Stomach smooth muscle (tissue), 2 donors: ENCODE data around the gene ADAMTS16.

ENCODE experiments used
- H3K27ac ChIP-seq: one replicate; pipeline ENCODE4 v1.7.0; 2013; ENCODE audit warnings: mild to moderate bottlenecking, low read length, inconsistent platforms
- H3K27me3 ChIP-seq, 2 donors: one replicate each; pipeline ENCODE4 v1.7.0; 2013; ENCODE audit warnings: low read length in 2 of 2; ENCODE audit not compliant: insufficient read depth in 2 of 2, control insufficient read depth in 1 of 2
- H3K36me3 ChIP-seq, 2 donors: one replicate each; pipeline ENCODE4 v1.7.0; 2013; ENCODE audit warnings: low read length in 2 of 2; ENCODE audit not compliant: control insufficient read depth in 2 of 2, insufficient read depth in 2 of 2
- H3K4me1 ChIP-seq: one replicate; pipeline ENCODE4 v1.7.0; 2013; ENCODE audit warnings: low read length; ENCODE audit not compliant: control insufficient read depth, insufficient read depth
- H3K4me3 ChIP-seq, 2 donors: one replicate each; pipeline ENCODE4 v1.7.0; 2013; ENCODE audit warnings: low read length in 2 of 2
- H3K9ac ChIP-seq, 2 donors: one replicate each; pipeline ENCODE4 v1.7.0; 2013; ENCODE audit warnings: low read length in 2 of 2, mild to moderate bottlenecking in 1 of 2
- H3K9me3 ChIP-seq, 2 donors: one replicate each; pipeline ENCODE4 v1.7.0; 2013; ENCODE audit warnings: low read length in 2 of 2; ENCODE audit not compliant: control insufficient read depth in 2 of 2
- donor health status: healthy.
- donor health status: Pancreatic carcinoma.

ADAMTS16 gene

DNA sequence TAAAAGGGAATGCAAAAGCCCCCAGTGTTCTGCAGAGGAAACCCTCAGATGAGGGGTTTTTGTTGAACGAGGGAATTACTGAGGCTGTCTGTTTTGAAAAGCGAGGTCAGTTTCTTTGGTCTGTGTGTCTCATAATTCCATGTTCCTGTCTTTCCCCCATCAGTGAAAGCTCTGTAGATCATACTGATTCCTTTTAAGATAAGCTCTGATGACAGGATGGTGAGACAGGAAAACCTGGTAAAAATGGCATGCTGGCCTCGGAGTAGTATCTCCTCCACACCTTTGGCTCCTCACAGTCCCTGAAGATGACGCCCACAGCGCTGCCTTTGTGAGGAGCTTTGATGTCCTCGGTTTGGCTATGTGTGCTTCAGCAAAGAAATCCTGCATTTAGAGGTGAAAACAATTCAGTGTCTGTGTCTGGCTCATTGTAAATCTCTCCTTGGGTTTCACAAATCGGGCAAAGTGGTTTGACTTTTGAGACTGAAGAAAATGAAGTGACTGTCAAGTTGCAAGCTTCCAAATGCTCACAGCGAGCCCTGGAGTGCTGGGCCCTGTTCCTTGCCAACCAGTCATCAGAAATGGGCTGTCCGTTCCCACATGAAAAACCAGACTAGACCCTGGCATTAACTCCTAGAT is 157.4 kb downstream of the ADAMTS16 start:
- H3K9ac ChIP-seq, result no peak overlapping the region
- H3K4me1 ChIP-seq, result no peaks in the 10 kb centered on the region
- H3K9me3 ChIP-seq, result peaks cover 8 to 24% of the 10 kb centered on the region in 2 donors
- peaks cover 0 to 2% of the 10 kb centered on the region in 2 donors for H3K27me3 ChIP-seq
- H3K27ac ChIP-seq, result no peak overlapping the region
- no peak overlapping the region for H3K4me3 ChIP-seq
- H3K36me3 ChIP-seq, result no peaks in the 10 kb centered on the region

DNA sequence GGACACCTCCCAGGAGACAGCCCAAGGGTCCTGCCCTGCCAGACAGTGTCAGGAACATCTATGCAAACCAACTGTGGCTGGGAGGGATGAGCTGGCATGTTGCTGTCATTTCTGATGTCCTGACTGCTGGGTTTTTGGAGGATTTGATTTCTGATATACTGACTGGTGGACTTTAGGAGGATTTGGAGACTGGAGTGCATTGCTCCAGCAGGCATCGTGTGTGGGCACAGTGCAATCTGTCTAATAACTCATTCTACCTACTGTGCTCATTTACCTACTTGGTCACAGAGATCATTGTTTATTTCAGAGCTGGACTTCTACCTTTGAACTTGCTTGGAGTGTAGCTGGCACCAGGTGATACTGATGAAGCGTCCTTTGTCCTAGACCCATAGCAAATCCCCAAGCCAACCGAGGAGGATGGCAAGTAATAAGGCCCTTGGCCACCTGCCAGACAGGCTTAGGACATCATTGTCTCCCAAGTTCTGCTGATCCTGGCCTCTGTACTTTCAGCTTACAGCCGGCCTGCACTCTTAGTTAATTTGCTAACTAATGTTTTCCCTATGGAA is 158.0 kb downstream of the ADAMTS16 start:
- peaks cover 0 to 2% of the 10 kb centered on the region in 2 donors for H3K27me3 ChIP-seq
- H3K4me1 ChIP-seq, result no peaks in the 10 kb centered on the region
- no peak overlapping the region for H3K27ac ChIP-seq

DNA sequence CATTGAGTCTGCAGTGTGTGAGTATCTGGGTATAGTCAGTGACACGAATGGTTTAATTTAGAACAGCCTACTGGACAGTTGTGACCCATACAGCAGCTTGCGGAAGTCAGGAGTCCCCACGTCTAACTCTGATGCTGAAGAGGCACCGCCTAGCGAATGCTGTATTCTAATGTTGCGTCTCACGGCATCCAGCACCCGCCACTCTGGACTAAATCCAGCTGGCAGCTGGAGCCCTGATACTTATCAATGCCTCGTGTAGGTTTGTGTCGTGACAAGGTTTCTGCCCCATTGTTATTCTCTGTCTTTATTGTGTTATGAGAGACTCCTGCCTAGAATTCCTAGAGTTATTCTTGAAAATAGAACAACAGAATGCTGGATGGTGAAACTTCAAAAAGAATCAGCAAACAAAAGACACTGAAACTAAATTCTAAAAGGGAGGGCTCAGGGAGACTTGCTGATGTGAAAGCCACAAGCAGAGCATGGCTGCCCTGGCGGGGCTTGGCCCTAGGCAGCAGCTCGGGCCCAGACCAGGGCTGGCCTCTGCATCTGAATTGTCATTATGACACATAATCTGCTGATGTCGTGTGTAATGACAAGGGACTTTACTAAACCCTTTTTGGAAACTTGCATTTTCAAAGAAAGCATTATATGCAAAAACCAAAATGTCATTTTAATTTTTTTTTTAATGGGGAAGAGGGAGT is 158.9 kb downstream of the ADAMTS16 start:
- no peaks in the 10 kb centered on the region for H3K36me3 ChIP-seq
- H3K27ac ChIP-seq, result no peak overlapping the region
- H3K4me3 ChIP-seq, result no peak overlapping the region
- H3K9ac ChIP-seq, result no peak overlapping the region
- no peaks in the 10 kb centered on the region for H3K4me1 ChIP-seq
- peaks cover 0 to 2% of the 10 kb centered on the region in 2 donors for H3K27me3 ChIP-seq
- H3K9me3 ChIP-seq, result peaks cover 8 to 21% of the 10 kb centered on the region in 2 donors

More for the DNA sequence above, 158.0 kb downstream of the ADAMTS16 start:
- no peak overlapping the region for H3K9ac ChIP-seq
- peaks cover 8 to 24% of the 10 kb centered on the region in 2 donors for H3K9me3 ChIP-seq
- no peaks in the 10 kb centered on the region for H3K36me3 ChIP-seq
- H3K4me3 ChIP-seq, result no peak overlapping the region

DNA sequence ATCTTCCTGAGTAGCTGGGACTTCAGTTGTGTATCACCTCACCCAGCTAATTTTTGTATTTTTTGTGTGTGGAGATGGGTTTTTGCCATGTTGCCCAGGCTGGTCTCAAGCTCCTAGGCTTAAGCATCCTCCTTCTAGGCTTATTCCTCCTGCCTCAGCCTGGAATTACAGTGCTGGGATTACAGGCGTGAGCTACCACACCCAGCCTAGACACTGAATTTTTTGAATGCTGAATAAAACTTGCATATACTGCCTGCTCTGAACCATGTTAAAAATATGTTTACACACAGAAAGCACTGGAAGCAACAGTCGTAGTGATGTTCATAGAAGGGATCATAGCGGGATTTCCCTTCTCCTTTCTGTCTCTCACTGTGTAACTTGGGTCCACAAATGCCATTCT is 161.0 kb downstream of the ADAMTS16 start:
- H3K4me1 ChIP-seq, result no peaks in the 10 kb centered on the region
- H3K27ac ChIP-seq, result no peak overlapping the region
- no peak overlapping the region for H3K4me3 ChIP-seq
- H3K9me3 ChIP-seq, result peaks cover 4 to 22% of the 10 kb centered on the region in 2 donors
- H3K36me3 ChIP-seq, result no peaks in the 10 kb centered on the region
- H3K27me3 ChIP-seq, result peaks cover 0 to 2% of the 10 kb centered on the region in 2 donors
- no peak overlapping the region for H3K9ac ChIP-seq

DNA sequence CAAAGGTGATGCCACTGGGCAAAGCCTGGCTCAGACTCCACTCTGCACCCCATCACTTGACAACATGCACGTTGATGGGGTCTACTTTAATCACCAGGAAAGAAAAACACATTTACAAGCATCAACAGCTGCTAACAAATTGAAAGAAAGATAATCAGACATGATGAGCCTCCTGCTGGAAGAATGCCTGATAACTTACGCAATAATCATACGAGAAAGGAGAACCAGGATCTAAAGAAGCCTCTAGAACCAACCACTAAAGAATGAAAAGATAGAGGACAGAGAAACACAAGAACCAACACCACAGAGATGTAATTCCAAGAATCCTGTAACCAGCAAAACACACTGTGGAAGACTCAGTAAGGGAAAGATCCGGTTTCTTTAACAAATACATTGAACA is 162.1 kb downstream of the ADAMTS16 start:
- H3K27me3 ChIP-seq, result peaks cover 0 to 2% of the 10 kb centered on the region in 2 donors
- H3K27ac ChIP-seq, result no peak overlapping the region
- peaks cover 2% of the 10 kb centered on the region for H3K4me1 ChIP-seq
- no peak overlapping the region for H3K4me3 ChIP-seq
- H3K36me3 ChIP-seq, result no peaks in the 10 kb centered on the region
- H3K9me3 ChIP-seq, result peaks cover 4 to 18% of the 10 kb centered on the region in 2 donors
- no peak overlapping the region for H3K9ac ChIP-seq

DNA sequence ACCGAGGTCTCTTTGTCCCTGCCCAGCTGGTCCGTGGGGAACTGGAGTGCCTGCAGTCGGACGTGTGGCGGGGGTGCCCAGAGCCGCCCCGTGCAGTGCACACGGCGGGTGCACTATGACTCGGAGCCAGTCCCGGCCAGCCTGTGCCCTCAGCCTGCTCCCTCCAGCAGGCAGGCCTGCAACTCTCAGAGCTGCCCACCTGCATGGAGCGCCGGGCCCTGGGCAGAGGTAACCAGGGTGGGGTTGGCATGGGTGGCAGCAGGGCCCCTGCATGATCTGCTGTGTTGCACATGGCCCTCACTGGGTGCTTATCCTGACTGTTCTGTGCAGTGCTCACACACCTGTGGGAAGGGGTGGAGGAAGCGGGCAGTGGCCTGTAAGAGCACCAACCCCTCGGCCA is 163.1 kb downstream of the ADAMTS16 start:
- Histone ChIP-seq H3K4me3 (no peak overlapping the region), H3K4me1 (peaks cover 2% of the 10 kb centered on the region)

DNA sequence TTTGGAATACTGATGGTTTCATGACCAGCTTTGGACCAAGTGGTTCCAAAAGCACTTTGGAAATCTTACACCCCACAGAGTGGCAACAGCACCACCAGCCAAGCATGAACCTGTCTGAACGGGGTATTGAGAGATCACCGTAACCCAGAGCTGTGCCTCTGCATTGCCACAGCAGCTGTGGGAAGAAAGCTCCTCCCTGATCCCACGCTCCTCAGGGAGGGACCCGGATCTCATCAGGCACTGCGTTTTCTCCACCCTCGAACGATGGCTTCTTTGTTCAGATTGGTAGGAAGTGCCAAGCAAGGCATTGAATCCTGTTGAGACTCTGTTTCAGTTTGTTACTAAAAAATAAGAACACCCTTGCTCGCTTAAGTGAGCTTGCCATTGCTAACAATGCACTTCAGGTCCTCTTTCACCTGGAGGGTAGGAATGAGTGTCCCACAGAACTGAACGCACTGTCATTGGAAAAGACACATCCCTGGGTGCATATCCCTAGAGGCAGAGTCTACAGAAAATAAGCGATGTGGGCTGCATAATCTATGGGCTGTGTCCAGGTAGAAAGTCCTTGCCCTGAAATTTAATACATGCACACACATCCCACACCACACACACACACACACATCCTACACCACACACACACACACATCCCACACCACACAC is 164.4 kb downstream of the ADAMTS16 start:
- Histone ChIP-seq H3K9ac (no peak overlapping the region), H3K4me1 (peaks cover 2% of the 10 kb centered on the region), H3K27ac (no peak overlapping the region), H3K9me3 (peaks cover 4 to 13% of the 10 kb centered on the region in 2 donors), H3K27me3 (no peaks in the 10 kb centered on the region), H3K4me3 (no peak overlapping the region), H3K36me3 (no peaks in the 10 kb centered on the region)

More for the DNA sequence above, 163.1 kb downstream of the ADAMTS16 start:
- H3K9me3 ChIP-seq, result peaks cover 4 to 18% of the 10 kb centered on the region in 2 donors
- H3K27ac ChIP-seq, result no peak overlapping the region
- no peaks in the 10 kb centered on the region for H3K36me3 ChIP-seq
- H3K27me3 ChIP-seq, result no peaks in the 10 kb centered on the region
- H3K9ac ChIP-seq, result no peak overlapping the region

DNA sequence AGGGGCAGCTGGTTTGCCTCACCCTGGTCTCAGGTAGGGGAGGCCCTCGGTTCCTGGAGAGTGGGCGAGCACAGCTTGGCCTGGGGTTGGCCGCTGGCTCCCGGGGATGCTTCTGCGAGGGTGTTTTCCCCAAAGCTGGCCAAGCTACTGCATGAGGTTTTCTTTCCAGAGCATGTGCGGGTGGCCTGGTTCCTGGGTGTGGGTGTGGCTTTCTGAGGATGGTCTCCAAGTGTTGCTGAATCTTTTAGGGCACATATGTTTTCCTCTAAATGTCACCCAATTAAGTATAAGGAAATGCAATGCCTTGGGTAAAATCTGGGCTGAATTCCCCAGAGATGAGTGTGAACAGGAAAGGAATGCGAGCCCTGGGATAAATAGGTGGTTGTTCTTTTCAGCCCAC is 166.6 kb downstream of the ADAMTS16 start:
- Histone ChIP-seq H3K9me3 (peaks cover 0 to 10% of the 10 kb centered on the region in 2 donors), H3K4me3 (no peak overlapping the region), H3K27ac (no peak overlapping the region), H3K4me1 (peaks cover 2% of the 10 kb centered on the region), H3K9ac (no peak overlapping the region), H3K36me3 (no peaks in the 10 kb centered on the region), H3K27me3 (no peaks in the 10 kb centered on the region)

DNA sequence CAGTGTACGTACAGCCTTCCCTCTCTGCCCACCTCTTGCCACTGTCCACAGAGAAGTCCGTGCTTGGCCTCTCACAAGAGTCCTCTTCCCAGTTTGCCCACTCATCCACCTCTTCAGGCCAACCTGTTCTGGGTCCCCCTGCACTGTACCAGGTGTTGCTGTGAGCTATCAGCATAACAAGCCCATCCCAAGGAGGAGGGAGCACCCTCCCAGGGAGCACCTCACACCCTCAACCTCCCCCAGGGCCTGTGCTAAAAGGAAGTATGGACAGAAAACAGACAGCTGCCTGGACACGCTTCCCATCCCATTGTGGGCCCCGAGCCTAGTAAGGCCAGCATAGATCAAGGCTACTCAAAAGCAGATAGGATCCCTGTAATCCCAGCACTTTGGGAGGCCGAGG is 168.2 kb downstream of the ADAMTS16 start:
- peaks cover 2% of the 10 kb centered on the region for H3K4me1 ChIP-seq

DNA sequence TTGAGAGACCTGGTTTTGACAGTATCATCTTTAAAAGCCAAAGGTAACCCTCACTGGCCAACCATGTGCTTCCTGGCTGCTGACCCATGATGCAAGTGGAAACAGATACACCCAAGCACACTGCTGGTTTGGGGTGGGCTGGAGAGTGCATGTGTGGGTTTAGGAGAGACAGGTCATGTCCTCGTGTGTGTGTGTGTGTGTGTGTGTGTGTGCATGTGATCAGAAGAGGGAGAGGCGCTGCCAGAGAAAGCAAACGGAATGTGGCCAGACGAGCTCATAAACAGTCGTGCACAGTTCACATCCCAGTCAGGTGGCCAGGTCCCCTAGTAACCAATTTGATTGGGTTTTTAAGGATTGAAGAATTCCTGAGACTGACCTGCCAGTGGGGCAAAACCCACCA is 169.5 kb downstream of the ADAMTS16 start:
- Histone ChIP-seq H3K27ac (no peak overlapping the region), H3K9ac (no peak overlapping the region), H3K4me3 (no peak overlapping the region), H3K4me1 (peaks cover 2% of the 10 kb centered on the region), H3K27me3 (no peaks in the 10 kb centered on the region), H3K36me3 (no peaks in the 10 kb centered on the region), H3K9me3 (peaks cover 0 to 4% of the 10 kb centered on the region in 2 donors)

More for the DNA sequence above, 168.2 kb downstream of the ADAMTS16 start:
- Histone ChIP-seq H3K4me3 (no peak overlapping the region), H3K27ac (no peak overlapping the region), H3K27me3 (no peaks in the 10 kb centered on the region), H3K36me3 (no peaks in the 10 kb centered on the region), H3K9ac (no peak overlapping the region), H3K9me3 (peaks cover 0 to 4% of the 10 kb centered on the region in 2 donors)
